ENCODE data around the gene IGFBP6.

The IGFBP6 gene

DNA sequence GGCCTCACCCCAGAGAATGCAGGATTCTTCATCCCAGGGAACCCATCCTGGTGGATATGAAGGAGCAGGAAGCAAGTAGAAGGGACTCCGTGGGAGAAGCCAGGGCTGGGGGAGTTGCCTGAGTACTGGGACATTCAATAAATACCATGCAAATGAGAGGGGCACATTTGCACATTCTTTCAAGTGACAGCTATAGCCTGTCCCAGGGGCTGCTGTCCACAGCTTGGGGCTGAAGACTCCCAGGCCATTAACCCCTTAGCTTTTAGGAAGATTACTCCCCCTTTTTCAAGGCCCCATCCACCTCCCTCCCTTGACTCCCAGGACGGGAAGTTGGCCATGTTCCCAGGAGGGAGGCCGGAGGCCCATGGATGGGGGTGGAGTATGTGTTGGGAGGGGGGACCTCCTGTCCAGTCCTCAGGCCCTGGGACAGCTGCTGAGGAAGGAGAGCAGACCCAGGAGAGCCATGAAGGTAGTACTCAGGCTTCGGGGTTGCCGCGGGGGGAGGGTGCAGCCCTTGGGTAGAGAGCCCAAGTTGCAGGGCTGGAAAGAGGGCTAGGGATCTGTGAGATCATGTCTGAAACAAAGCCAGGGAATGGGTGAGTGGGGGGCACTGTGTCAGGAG, 48.6 kb upstream of the IGFBP6 start (continued):
- TF ChIP-seq, protein P1, sequence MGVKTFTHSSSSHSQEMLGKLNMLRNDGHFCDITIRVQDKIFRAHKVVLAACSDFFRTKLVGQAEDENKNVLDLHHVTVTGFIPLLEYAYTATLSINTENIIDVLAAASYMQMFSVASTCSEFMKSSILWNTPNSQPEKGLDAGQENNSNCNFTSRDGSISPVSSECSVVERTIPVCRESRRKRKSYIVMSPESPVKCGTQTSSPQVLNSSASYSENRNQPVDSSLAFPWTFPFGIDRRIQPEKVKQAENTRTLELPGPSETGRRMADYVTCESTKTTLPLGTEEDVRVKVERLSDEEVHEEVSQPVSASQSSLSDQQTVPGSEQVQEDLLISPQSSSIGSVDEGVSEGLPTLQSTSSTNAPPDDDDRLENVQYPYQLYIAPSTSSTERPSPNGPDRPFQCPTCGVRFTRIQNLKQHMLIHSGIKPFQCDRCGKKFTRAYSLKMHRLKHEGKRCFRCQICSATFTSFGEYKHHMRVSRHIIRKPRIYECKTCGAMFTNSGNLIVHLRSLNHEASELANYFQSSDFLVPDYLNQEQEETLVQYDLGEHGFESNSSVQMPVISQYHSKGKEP (tag by site-specific recombination; IDR thresholded peaks at IDR 0.05) = 0 out of 2 replicates have a peak, but pooled peaks have one; percentile 8
- TF ChIP-seq ZNF701 (tag by site-specific recombination; IDR thresholded peaks at IDR 0.05) (no peak), ZNF791 (tag by site-specific recombination; IDR thresholded peaks at IDR 0.05) (no peak), ZNF654 (tag by site-specific recombination; IDR thresholded peaks at IDR 0.05; ENCODE audit: low read depth) (no peak), ZNF621 (tag by site-specific recombination; IDR thresholded peaks at IDR 0.05) (no peak)

DNA sequence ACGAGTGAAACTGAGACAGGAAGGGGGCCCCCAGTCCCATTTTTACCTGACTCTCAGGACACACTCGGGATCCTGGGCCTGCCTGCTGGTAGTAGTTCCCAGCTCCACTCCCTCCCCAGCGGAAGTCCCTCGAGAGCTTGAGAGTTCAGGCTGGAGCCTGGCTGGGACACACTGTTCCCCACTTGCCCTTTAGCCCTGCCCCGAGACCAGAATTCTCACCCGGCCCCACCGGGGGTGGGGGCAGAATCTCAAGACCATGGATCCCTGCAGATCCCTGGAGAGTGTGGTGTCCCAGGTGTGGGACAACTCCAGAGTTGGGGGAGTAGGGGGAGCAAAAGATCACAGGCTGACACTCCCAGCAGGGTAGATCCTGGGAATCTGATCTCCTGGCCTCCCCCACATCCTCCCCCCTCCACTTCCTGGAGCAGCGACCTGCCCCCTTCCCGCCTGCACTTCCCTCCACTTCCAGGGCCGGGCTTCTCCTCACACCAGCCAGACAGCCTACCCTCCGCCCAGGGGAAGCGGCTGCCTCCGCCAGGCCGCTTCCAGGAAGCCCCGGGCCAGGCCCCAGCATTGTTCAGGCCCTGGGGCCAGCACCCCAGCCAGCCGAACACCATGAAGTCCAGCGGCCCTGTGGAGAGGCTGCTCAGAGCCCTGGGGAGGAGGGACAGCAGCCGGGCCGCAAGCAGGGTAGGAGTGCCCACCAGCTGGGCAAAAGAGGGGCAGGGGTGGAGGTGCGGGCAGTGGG, 47.7 kb upstream of the IGFBP6 start, which contains the start of gene TNS2:
TNS2 (plus strand) TSS at position 495 of the 748 bp plus-strand sequence; CDS start at position 616, 121 bp downstream.
- peak within 1 kb of the TSS; percentile 81 for H3K27ac ChIP-seq (ENCODE audit: extremely low read depth, low read depth, low read length)
- H3K36me3 ChIP-seq (ENCODE audit: control insufficient read depth in 2 of 2, insufficient read depth in 1 of 2, low read length in 2 of 2) = peaks cover 0 to 7% of the 10 kb centered on the region in 2 experiments; a peak in 1 of 3 replicates
- CTCF ChIA-PET = interaction anchor here (0.8 to 2.2 kb wide), 6 partner anchors 10 to 165 kb away, joined by 3 to 8 read pairs (median 4); no protein-coding TSS in a partner anchor
- POLR2A ChIA-PET = interaction anchor here (1.1 kb wide), 1 partner anchor 450 kb away, joined by 4 read pairs; the partner anchor contains the start of gene MAP3K12
- H3K4me3 ChIP-seq (ENCODE audit: low read depth, low read length) = no peak within 1 kb of the TSS; the same call in 1 of the 2 replicates
- peaks cover 40% of the 10 kb centered on the region for H3K4me1 ChIP-seq (ENCODE audit: control insufficient read depth, insufficient read depth, low read length)
- H3K9me3 ChIP-seq (ENCODE audit: control insufficient read depth, insufficient read depth, low read depth, low read length) = no peaks in the 10 kb centered on the region
- no peak for TF ChIP-seq ZFP37 (tag by site-specific recombination; IDR thresholded peaks at IDR 0.05)
- no peak for TF ChIP-seq ZNF26 (tag by site-specific recombination; IDR thresholded peaks at IDR 0.05)
- TF ChIP-seq ZNF426 (tag by site-specific recombination; IDR thresholded peaks at IDR 0.05) = no peak
- TF ChIP-seq, protein P2, sequence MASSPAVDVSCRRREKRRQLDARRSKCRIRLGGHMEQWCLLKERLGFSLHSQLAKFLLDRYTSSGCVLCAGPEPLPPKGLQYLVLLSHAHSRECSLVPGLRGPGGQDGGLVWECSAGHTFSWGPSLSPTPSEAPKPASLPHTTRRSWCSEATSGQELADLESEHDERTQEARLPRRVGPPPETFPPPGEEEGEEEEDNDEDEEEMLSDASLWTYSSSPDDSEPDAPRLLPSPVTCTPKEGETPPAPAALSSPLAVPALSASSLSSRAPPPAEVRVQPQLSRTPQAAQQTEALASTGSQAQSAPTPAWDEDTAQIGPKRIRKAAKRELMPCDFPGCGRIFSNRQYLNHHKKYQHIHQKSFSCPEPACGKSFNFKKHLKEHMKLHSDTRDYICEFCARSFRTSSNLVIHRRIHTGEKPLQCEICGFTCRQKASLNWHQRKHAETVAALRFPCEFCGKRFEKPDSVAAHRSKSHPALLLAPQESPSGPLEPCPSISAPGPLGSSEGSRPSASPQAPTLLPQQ (tag by site-specific recombination; IDR thresholded peaks at IDR 0.05) = no peak; the same call in 1 of the 2 replicates
- no peak for TF ChIP-seq ZNF266 (tag by site-specific recombination; IDR thresholded peaks at IDR 0.05; ENCODE audit: low read depth)
- TF ChIP-seq MEIS1 (CRISPR knock-in tag; IDR thresholded peaks at IDR 0.05; ENCODE audit: borderline replicate concordance) = no peak
- TF ChIP-seq ZNF112 (tag by site-specific recombination; IDR thresholded peaks at IDR 0.05) = no peak
- TF ChIP-seq ZNF623 (tag by site-specific recombination; IDR thresholded peaks at IDR 0.05) = no peak
- peak; percentile 82 for TF ChIP-seq SP2 (tag by site-specific recombination; IDR thresholded peaks at IDR 0.05)
- no peak for TF ChIP-seq ZNF10 (tag by site-specific recombination; IDR thresholded peaks at IDR 0.05)
- TF ChIP-seq ZNF639 (tag by site-specific recombination; IDR thresholded peaks at IDR 0.05) = peak; percentile 57; the same call in 1 of the 2 replicates
- no peak for TF ChIP-seq ZNF140 (tag by site-specific recombination; IDR thresholded peaks at IDR 0.05)
- TF ChIP-seq ZNF548 (tag by site-specific recombination; IDR thresholded peaks at IDR 0.05) = no peak
- peak; percentile 22; the same call in 1 of the 2 replicates for TF ChIP-seq ZNF501 (tag by site-specific recombination; IDR thresholded peaks at IDR 0.05)
- no peak for TF ChIP-seq ZNF777 (tag by site-specific recombination; IDR thresholded peaks at IDR 0.05; ENCODE audit: borderline replicate concordance)
- TF ChIP-seq GLI4 (tag by site-specific recombination; IDR thresholded peaks at IDR 0.05) = no peak; the same call in 1 of the 2 replicates
- no peak for TF ChIP-seq ZBTB48 (tag by site-specific recombination; IDR thresholded peaks at IDR 0.05)
- TF ChIP-seq, protein P3, sequence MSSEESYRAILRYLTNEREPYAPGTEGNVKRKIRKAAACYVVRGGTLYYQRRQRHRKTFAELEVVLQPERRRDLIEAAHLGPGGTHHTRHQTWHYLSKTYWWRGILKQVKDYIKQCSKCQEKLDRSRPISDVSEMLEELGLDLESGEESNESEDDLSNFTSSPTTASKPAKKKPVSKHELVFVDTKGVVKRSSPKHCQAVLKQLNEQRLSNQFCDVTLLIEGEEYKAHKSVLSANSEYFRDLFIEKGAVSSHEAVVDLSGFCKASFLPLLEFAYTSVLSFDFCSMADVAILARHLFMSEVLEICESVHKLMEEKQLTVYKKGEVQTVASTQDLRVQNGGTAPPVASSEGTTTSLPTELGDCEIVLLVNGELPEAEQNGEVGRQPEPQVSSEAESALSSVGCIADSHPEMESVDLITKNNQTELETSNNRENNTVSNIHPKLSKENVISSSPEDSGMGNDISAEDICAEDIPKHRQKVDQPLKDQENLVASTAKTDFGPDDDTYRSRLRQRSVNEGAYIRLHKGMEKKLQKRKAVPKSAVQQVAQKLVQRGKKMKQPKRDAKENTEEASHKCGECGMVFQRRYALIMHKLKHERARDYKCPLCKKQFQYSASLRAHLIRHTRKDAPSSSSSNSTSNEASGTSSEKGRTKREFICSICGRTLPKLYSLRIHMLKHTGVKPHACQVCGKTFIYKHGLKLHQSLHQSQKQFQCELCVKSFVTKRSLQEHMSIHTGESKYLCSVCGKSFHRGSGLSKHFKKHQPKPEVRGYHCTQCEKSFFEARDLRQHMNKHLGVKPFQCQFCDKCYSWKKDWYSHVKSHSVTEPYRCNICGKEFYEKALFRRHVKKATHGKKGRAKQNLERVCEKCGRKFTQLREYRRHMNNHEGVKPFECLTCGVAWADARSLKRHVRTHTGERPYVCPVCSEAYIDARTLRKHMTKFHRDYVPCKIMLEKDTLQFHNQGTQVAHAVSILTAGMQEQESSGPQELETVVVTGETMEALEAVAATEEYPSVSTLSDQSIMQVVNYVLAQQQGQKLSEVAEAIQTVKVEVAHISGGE (tag by site-specific recombination; conservative IDR thresholded peaks at IDR 0.05; ENCODE audit: low read depth) = no peak; the same call in none of the 2 replicates
- no peak for TF ChIP-seq ELK4 (IDR thresholded peaks at IDR 0.05; ENCODE audit: borderline replicate concordance, low read depth, low read length)
- TF ChIP-seq ZNF114 (tag by site-specific recombination; IDR thresholded peaks at IDR 0.05) = no peak

All from HEK293 (cell line).